Measurements from ENCODE around the gene STRIP1. TPM values are rescaled to one million over a fixed set of nuclear protein-coding genes. Genes with fewer than 3 reads are reported as not detected.
A peak's percentile ranks its signal among the peaks of the same experiment; 100 is the strongest.

STRIP1 gene
- polyA plus RNA-seq, 2 of the 4 experiments (the other 2 are of a cell fraction), result 16.4 to 16.7 TPM

GRCh38 chr1:110006516-110006915 lies 27.9 kb upstream of the STRIP1 start:
- no peak for FAIRE-seq
- ChIA-PET CTCF (interaction anchor here (0.9 to 5.0 kb wide), 8 partner anchors 8 to 474 kb away, joined by 3 to 46 read pairs (median 4); partner anchors contain the start of gene AHCYL1), POLR2A (no interaction called here)
- 9% methylated on average over 1 of the region's 1 CpG for WGBS (ENCODE audit: missing lambda C conversion rate)
- ATAC-seq, result no peak
- Histone ChIP-seq H3K27ac (no peak overlapping the region), H3K4me3 (no peak overlapping the region), H3K4me2 (peak overlapping the region; percentile 96), H3K9me3 (no peaks in the 10 kb centered on the region), H3K4me1 (peaks cover 55% of the 10 kb centered on the region)
- TF ChIP-seq, protein P1, sequence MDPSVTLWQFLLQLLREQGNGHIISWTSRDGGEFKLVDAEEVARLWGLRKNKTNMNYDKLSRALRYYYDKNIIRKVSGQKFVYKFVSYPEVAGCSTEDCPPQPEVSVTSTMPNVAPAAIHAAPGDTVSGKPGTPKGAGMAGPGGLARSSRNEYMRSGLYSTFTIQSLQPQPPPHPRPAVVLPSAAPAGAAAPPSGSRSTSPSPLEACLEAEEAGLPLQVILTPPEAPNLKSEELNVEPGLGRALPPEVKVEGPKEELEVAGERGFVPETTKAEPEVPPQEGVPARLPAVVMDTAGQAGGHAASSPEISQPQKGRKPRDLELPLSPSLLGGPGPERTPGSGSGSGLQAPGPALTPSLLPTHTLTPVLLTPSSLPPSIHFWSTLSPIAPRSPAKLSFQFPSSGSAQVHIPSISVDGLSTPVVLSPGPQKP (IDR thresholded peaks at IDR 0.05; ENCODE audit: low read depth, low read length), result no peak
- no peak for TF ChIP-seq ZNF302 (CRISPR knock-in tag; IDR thresholded peaks at IDR 0.05)
- no peak for TF ChIP-seq FOSB (CRISPR knock-in tag; IDR thresholded peaks at IDR 0.05)
- TF ChIP-seq, protein P2, sequence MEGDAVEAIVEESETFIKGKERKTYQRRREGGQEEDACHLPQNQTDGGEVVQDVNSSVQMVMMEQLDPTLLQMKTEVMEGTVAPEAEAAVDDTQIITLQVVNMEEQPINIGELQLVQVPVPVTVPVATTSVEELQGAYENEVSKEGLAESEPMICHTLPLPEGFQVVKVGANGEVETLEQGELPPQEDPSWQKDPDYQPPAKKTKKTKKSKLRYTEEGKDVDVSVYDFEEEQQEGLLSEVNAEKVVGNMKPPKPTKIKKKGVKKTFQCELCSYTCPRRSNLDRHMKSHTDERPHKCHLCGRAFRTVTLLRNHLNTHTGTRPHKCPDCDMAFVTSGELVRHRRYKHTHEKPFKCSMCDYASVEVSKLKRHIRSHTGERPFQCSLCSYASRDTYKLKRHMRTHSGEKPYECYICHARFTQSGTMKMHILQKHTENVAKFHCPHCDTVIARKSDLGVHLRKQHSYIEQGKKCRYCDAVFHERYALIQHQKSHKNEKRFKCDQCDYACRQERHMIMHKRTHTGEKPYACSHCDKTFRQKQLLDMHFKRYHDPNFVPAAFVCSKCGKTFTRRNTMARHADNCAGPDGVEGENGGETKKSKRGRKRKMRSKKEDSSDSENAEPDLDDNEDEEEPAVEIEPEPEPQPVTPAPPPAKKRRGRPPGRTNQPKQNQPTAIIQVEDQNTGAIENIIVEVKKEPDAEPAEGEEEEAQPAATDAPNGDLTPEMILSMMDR (IDR thresholded peaks at IDR 0.05), result no peak
- TF ChIP-seq CEBPB (IDR thresholded peaks at IDR 0.05), result no peak
- TF ChIP-seq CHD2 (IDR thresholded peaks at IDR 0.05; ENCODE audit: low read length, partially characterized antibody), result no peak
- TF ChIP-seq ZC3H11A (IDR thresholded peaks at IDR 0.05), result no peak
- DNase-seq (ENCODE audit: low read depth in 1 of 2, low spot score in 1 of 2), result no peak

DNA sequence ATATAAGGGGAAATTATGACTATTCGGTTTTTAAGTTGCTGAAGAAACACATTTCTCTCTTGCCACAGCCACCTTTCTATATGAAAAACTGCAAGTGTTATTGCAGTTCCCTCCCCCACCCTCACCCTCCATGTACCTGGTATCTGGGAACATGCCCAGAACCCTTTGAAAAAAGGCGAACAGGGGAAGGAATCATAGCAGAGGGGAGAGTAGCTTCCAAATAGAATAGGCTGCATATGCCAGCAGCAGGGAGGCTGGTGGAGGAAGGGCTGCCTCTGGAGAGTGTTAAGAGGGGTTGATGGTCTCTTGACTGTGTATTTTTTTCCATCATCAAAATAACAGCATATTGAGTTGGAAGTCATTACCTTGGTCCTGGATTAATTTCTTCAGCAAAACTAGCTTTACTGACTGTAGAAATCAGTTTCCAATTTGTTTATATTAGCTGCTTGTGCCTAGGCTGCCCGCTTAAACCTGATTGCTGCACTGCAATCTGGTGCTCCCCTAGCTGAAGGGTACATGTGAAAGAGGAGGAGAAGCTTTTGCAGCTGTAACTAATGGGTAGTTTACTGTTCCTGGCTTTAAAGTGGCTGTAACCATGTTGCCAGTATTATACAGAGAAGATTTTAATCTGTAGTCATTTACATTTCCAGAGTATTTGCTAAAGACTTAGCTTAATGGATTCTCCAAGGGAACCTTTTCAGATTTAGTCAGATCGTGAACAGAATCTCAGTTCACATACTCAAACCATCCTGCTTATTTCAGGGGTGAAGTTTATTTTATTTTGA lies 27.2 kb upstream of the STRIP1 start:
- ATAC-seq (no peak), FAIRE-seq (no peak), DNase-seq (ENCODE audit: low read depth in 1 of 2, low spot score in 1 of 2) (no peak)
- Histone ChIP-seq H3K9me3 (no peaks in the 10 kb centered on the region), H3K4me1 (peaks cover 47% of the 10 kb centered on the region), H3K27ac (peak overlapping the region in 1 of 2 experiments; percentile 43; a peak in 2 of 6 replicates), H3K4me3 (no peak overlapping the region), H3K4me2 (peak overlapping the region; percentile 96)
- CTCF ChIA-PET, result interaction anchor here (0.8 to 5.0 kb wide), 11 partner anchors 9 to 475 kb away, joined by 3 to 46 read pairs (median 4); partner anchors contain the start of gene AHCYL1
- 89% methylated on average over 4 of the region's 4 CpGs for WGBS (ENCODE audit: missing lambda C conversion rate)
- POLR2A ChIA-PET, result no interaction called here
- no peak for TF ChIP-seq ESRRA (IDR thresholded peaks at IDR 0.05; ENCODE audit: borderline replicate concordance, low read length)
- no peak for TF ChIP-seq HOXB13 (CRISPR knock-in tag; IDR thresholded peaks at IDR 0.05; ENCODE audit: low read depth)
- TF ChIP-seq KDM1A (IDR thresholded peaks at IDR 0.05; ENCODE audit: low read depth), result no peak
- no peak for TF ChIP-seq KDM5A (IDR thresholded peaks at IDR 0.05)
- no peak for TF ChIP-seq BHLHE40 (IDR thresholded peaks at IDR 0.05; ENCODE audit: low read depth, low read length)
- no peak for TF ChIP-seq MAZ (IDR thresholded peaks at IDR 0.05; ENCODE audit: borderline replicate concordance, low read depth, low read length)
- no peak for TF ChIP-seq E2F6 (IDR thresholded peaks at IDR 0.05; ENCODE audit: borderline replicate concordance, low read depth)
- no peak for TF ChIP-seq HDAC2 (IDR thresholded peaks at IDR 0.05)
- TF ChIP-seq GATA3 (IDR thresholded peaks at IDR 0.05; ENCODE audit: borderline replicate concordance), result no peak
- no peak for TF ChIP-seq RARB (CRISPR knock-in tag; IDR thresholded peaks at IDR 0.05)
- no peak for TF ChIP-seq RAD21 (conservative IDR thresholded peaks at IDR 0.05 in 1 of 2, IDR thresholded peaks at IDR 0.05 in 1 of 2)

GRCh38 chr1:110008971-110009565 lies 25.4 kb upstream of the STRIP1 start:
- FAIRE-seq, result no peak
- 93% methylated on average over 7 of the region's 7 CpGs for WGBS (ENCODE audit: missing lambda C conversion rate)
- no peak for TF ChIP-seq FOSB (CRISPR knock-in tag; IDR thresholded peaks at IDR 0.05)
- TF ChIP-seq HEYL (CRISPR knock-in tag; IDR thresholded peaks at IDR 0.05), result no peak
- no peak for TF ChIP-seq NR3C1 (IDR thresholded peaks at IDR 0.05)
- TF ChIP-seq EP300 (IDR thresholded peaks at IDR 0.05), result no peak
- TF ChIP-seq HOXB13 (CRISPR knock-in tag; IDR thresholded peaks at IDR 0.05; ENCODE audit: low read depth), result no peak
- no peak for TF ChIP-seq KDM1A (IDR thresholded peaks at IDR 0.05; ENCODE audit: low read depth)
- TF ChIP-seq, protein P3, sequence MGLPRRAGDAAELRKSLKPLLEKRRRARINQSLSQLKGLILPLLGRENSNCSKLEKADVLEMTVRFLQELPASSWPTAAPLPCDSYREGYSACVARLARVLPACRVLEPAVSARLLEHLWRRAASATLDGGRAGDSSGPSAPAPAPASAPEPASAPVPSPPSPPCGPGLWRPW (IDR thresholded peaks at IDR 0.05), result no peak
- TF ChIP-seq, protein P4, sequence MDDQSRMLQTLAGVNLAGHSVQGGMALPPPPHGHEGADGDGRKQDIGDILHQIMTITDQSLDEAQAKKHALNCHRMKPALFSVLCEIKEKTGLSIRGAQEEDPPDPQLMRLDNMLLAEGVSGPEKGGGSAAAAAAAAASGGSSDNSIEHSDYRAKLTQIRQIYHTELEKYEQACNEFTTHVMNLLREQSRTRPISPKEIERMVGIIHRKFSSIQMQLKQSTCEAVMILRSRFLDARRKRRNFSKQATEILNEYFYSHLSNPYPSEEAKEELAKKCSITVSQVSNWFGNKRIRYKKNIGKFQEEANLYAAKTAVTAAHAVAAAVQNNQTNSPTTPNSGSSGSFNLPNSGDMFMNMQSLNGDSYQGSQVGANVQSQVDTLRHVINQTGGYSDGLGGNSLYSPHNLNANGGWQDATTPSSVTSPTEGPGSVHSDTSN (IDR thresholded peaks at IDR 0.05), result no peak
- TF ChIP-seq REST (IDR thresholded peaks at IDR 0.05), result no peak

More at GRCh38 chr1:110008971-110009565, 25.4 kb upstream of the STRIP1 start:
- no peak for ATAC-seq
- Histone ChIP-seq H3K27ac (no peak overlapping the region), H3K9me3 (no peaks in the 10 kb centered on the region), H3K4me1 (peaks cover 35% of the 10 kb centered on the region), H3K4me3 (no peak overlapping the region), H3K4me2 (no peak overlapping the region)
- no peak for DNase-seq (ENCODE audit: low read depth in 1 of 2, low spot score in 1 of 2)
- CTCF ChIA-PET, result interaction anchor here (0.8 to 4.1 kb wide), 3 partner anchors 11 to 232 kb away, joined by 3 to 31 read pairs (median 4); partner anchors contain the start of gene AHCYL1
- POLR2A ChIA-PET, result no interaction called here
